ENCODE measurements around the gene ZCCHC4.

ZCCHC4 gene

DNA sequence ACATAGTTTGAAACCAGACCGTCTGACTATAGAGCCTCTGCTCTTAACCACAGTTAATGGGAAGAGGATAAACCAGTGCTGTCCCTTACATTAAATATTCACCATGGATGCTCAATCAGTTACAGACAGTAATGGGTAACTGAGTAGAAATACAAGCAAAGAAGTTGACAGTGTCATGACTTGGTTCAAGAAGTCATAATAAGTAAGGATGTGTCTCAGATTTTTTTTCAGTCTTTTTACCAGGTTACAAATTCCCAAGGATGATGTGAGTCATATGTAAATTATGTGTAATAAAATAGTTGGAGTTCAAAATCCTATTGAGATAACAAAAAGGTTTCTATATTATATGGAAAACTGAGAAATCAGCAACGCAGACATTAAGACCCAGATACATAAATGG lies 31.1 kb downstream of the ZCCHC4 start:
- TF ChIP-seq, protein P1, sequence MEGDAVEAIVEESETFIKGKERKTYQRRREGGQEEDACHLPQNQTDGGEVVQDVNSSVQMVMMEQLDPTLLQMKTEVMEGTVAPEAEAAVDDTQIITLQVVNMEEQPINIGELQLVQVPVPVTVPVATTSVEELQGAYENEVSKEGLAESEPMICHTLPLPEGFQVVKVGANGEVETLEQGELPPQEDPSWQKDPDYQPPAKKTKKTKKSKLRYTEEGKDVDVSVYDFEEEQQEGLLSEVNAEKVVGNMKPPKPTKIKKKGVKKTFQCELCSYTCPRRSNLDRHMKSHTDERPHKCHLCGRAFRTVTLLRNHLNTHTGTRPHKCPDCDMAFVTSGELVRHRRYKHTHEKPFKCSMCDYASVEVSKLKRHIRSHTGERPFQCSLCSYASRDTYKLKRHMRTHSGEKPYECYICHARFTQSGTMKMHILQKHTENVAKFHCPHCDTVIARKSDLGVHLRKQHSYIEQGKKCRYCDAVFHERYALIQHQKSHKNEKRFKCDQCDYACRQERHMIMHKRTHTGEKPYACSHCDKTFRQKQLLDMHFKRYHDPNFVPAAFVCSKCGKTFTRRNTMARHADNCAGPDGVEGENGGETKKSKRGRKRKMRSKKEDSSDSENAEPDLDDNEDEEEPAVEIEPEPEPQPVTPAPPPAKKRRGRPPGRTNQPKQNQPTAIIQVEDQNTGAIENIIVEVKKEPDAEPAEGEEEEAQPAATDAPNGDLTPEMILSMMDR (IDR thresholded peaks at IDR 0.05; ENCODE audit: low read depth, low read length) = no peak
- in situ Hi-C loops (cut with HindIII; ENCODE audit: low sequenced_read_pairs) = no loop called here
- peak; percentile 25 for DNase-seq (ENCODE audit: low read depth, low spot score)
- H3K4me3 ChIP-seq (ENCODE audit: low read depth, low read length) = no peak overlapping the region

DNA sequence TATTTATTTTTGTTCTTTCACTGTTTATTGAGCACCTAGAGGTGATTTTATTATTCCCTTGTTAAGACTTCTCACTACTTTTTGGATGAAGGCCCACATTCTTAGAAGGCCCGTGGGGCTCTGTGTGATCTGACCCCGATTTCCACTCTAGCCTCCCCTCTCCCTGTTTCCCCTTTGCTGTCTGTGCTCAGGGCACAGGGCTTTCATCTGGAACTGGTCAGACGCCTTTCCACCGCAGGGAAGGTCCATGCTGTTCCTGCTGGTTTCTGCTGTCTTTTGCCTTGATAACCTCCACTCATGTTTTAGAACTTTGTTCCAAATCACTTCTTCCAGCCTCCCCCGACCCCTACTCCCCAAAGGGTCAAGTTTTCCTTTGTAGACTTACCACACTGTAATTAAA lies 33.2 kb downstream of the ZCCHC4 start:
- DNase-seq (ENCODE audit: low read depth, low spot score) = peak; percentile 37
- no peak overlapping the region for H3K4me3 ChIP-seq (ENCODE audit: low read depth, low read length)
- TF ChIP-seq, protein P1 (IDR thresholded peaks at IDR 0.05; ENCODE audit: low read depth, low read length) = no peak
- in situ Hi-C loops (cut with HindIII; ENCODE audit: low sequenced_read_pairs) = no loop called here

DNA sequence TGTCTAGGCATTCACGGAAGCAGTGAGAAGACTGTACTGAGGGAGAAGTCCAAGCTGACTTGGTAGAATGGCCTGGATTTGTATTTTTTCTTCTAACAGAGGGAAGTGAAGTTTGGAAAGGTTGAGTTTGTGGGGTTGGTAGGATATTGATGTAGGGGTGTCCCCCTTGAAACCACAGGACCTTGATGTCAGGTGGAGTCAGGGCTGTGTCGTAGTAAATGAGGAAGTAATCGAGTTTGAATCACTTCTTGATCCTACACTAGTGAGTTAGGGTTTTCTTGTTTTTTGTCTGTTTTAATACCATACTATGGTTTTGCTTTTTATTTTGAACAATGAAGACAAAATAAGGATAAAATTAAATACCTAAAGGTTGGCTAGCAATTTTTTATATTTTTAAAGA lies 34.3 kb downstream of the ZCCHC4 start:
- in situ Hi-C loops (cut with HindIII; ENCODE audit: low sequenced_read_pairs) = no loop called here
- no peak overlapping the region for H3K4me3 ChIP-seq (ENCODE audit: low read depth, low read length)
- no peak for DNase-seq (ENCODE audit: low read depth, low spot score)
- TF ChIP-seq, protein P1 (IDR thresholded peaks at IDR 0.05; ENCODE audit: low read depth, low read length) = no peak

DNA sequence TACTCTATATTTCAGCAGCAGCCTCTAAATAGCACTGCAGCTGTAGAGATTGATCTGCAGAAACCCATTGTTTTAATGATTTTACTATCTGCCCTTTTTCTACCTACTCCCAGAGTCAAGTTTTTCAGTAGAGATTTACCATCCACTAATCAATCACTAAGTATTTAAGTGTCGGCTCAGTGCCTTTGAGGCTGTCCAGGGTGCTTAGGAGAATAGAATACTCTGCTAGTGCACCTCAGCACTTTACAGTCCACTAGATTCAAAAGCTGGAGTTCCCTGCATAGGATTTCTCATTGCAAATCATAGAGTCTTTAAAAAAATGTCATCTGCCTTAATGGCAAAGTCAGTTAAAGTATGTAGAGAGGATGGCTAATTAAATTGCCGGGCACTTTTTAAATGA lies 34.9 kb downstream of the ZCCHC4 start:
- TF ChIP-seq, protein P1 (IDR thresholded peaks at IDR 0.05; ENCODE audit: low read depth, low read length) = no peak
- H3K4me3 ChIP-seq (ENCODE audit: low read depth, low read length) = no peak overlapping the region
- DNase-seq (ENCODE audit: low read depth, low spot score) = no peak
- in situ Hi-C loops (cut with HindIII; ENCODE audit: low sequenced_read_pairs) = no loop called here

DNA sequence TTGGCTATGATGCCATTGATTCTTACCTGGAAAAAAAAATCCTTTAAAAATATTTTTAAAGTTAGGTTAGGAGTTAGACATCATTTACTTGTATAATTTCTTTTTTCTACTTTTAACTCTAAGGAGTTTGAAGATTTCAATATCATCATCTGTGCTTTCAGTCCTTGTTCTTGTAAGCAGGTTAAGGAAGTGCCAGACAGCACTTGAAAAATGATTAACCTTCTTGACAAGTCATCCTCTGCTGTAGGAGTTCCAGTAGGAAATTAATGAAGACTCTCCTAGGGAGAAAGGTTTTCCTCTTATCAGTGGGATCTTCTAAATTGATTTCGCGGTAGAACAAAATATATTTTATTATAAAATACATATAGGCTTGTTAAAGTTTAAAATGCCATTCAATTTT lies 35.4 kb downstream of the ZCCHC4 start:
- no peak for DNase-seq (ENCODE audit: low read depth, low spot score)
- no peak overlapping the region for H3K4me3 ChIP-seq (ENCODE audit: low read depth, low read length)

DNA sequence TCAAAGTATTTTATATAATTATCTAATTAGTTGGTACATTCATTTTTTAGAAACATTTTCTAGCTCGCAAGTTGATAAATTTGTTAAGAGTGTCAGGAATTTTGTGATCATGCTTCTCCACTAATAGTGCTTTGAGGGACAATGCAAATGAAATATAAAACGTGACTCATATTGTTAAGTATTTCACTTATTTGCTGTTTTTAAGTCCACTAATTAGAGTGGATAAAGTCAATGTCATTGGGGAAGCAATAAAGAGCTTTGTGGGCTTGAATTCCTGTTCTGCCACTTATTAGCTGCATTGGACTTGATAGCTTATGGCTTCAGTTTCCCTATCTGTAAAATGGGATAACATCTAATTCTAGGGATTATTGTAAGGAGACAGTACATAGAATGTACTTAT lies 38.0 kb downstream of the ZCCHC4 start:
- TF ChIP-seq, protein P1 (IDR thresholded peaks at IDR 0.05; ENCODE audit: low read depth, low read length) = no peak

More for the DNA sequence above, 35.4 kb downstream of the ZCCHC4 start:
- in situ Hi-C loops (cut with HindIII; ENCODE audit: low sequenced_read_pairs) = no loop called here
- TF ChIP-seq, protein P1 (IDR thresholded peaks at IDR 0.05; ENCODE audit: low read depth, low read length) = no peak

More for the DNA sequence above, 38.0 kb downstream of the ZCCHC4 start:
- no peak for DNase-seq (ENCODE audit: low read depth, low spot score)
- no peak overlapping the region for H3K4me3 ChIP-seq (ENCODE audit: low read depth, low read length)
- in situ Hi-C loops (cut with HindIII; ENCODE audit: low sequenced_read_pairs) = no loop called here
